Measurements from ENCODE around the gene BABAM2. TPM values are rescaled to one million over a fixed set of nuclear protein-coding genes. Genes with fewer than 3 reads are reported as not detected.

Gene BABAM2
- total and polyA plus RNA-seq, 8 donors: 27.1 to 49.2 (median 28.4) TPM

DNA sequence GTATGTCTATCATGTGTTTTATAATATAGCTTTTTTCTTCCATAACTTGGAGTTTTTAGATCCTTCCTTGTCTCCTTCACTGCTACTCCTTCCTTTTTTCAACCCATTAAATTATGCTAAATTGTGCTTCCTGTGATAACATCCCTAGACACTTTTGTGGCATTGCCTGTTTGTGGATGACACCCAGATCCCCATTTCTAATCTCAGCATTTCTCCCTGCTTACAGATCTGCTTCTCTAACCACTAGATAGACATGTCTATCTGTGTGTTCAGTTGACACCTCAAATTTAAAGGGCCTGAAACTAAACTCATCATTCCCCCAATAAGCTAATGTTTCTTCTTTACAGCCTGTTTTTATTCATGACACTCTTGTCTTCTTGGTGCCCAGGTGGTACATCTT, 244.8 kb downstream of the BABAM2 start:
- no peaks in the 10 kb centered on the region for H3K36me3 ChIP-seq
- H3K4me3 ChIP-seq: no peak overlapping the region
- H3K4me1 ChIP-seq: peaks cover 9 to 20% of the 10 kb centered on the region in 2 donors
- TF ChIP-seq CTCF (IDR thresholded peaks at IDR 0.05): no peak
- intact Hi-C loops (cut with DNase I): no loop called here
- H3K27me3 ChIP-seq: no peaks in the 10 kb centered on the region
- H3K27ac ChIP-seq: no peak overlapping the region
- H3K9me3 ChIP-seq: no peaks in the 10 kb centered on the region
- ATAC-seq (no peak), DNase-seq (no peak)

GRCh38 chr2:28135799-28136198, 245.3 kb downstream of the BABAM2 start:
- no peak overlapping the region for H3K27ac ChIP-seq

GRCh38 chr2:28136556-28136955, 246.0 kb downstream of the BABAM2 start:
- intact Hi-C loops (cut with DNase I): no loop called here
- Histone ChIP-seq H3K36me3 (no peaks in the 10 kb centered on the region), H3K4me1 (peaks cover 9 to 20% of the 10 kb centered on the region in 2 donors), H3K4me3 (no peak overlapping the region), H3K9me3 (no peaks in the 10 kb centered on the region), H3K27ac (no peak overlapping the region), H3K27me3 (no peaks in the 10 kb centered on the region)
- DNase-seq (no peak), ATAC-seq (no peak)
- TF ChIP-seq CTCF (IDR thresholded peaks at IDR 0.05): no peak

More at GRCh38 chr2:28135799-28136198, 245.3 kb downstream of the BABAM2 start:
- TF ChIP-seq CTCF (IDR thresholded peaks at IDR 0.05): no peak
- Histone ChIP-seq H3K36me3 (no peaks in the 10 kb centered on the region), H3K9me3 (no peaks in the 10 kb centered on the region), H3K4me1 (peaks cover 9 to 20% of the 10 kb centered on the region in 2 donors), H3K27me3 (no peaks in the 10 kb centered on the region), H3K4me3 (no peak overlapping the region)
- DNase-seq: no peak
- no peak for ATAC-seq
- intact Hi-C loops (cut with DNase I): no loop called here

GRCh38 chr2:28137221-28137620, 246.7 kb downstream of the BABAM2 start:
- TF ChIP-seq CTCF (IDR thresholded peaks at IDR 0.05): no peak
- no peaks in the 10 kb centered on the region for H3K36me3 ChIP-seq
- intact Hi-C loops (cut with DNase I): no loop called here
- DNase-seq: peak in 1 of 4 donors; percentile 46
- H3K27me3 ChIP-seq: no peaks in the 10 kb centered on the region
- H3K4me3 ChIP-seq: no peak overlapping the region
- H3K27ac ChIP-seq: peak overlapping the region in 1 of 2 donors; percentile 34
- H3K9me3 ChIP-seq: no peaks in the 10 kb centered on the region
- H3K4me1 ChIP-seq: peaks cover 9 to 20% of the 10 kb centered on the region in 2 donors
- no peak for ATAC-seq

- intact Hi-C loops (cut with DNase I): no loop called here
- Histone ChIP-seq H3K27ac (no peak overlapping the region), H3K4me3 (no peak overlapping the region), H3K27me3 (no peaks in the 10 kb centered on the region), H3K4me1 (no peaks in the 10 kb centered on the region), H3K36me3 (no peaks in the 10 kb centered on the region), H3K9me3 (no peaks in the 10 kb centered on the region)
- DNase-seq: no peak
- no peak for ATAC-seq
- no peak for TF ChIP-seq CTCF (IDR thresholded peaks at IDR 0.05)
These were observed 251.9 kb downstream of the BABAM2 start for GRCh38 chr2:28142386-28142785.

Measured in left lung (tissue), 10 donors.